BE2C (cell line): ENCODE measurements around the gene AGR3.

Experiments used
- DNase-seq: peaks from one replicate; pipeline ENCODE4 v3.0.0-alpha.2; 2020
- H3K27me3 ChIP-seq: fragments of 250-450 bp; sonication (Bioruptor Pico); 2 replicates; pipeline ENCODE4 v1.5.1; 2020; ENCODE audit warnings: mild to moderate bottlenecking
- H3K36me3 ChIP-seq: fragments of 250-450 bp; sonication (Bioruptor Pico); 2 replicates; pipeline ENCODE4 v1.5.1; 2020; ENCODE audit warnings: mild to moderate bottlenecking
- H3K4me1 ChIP-seq: fragments of 250-450 bp; sonication (Bioruptor Pico); 2 replicates; pipeline ENCODE4 v1.5.1; 2020
- H3K4me3 ChIP-seq: 2 replicates; pipeline ENCODE4 v1.5.1; 2011; ENCODE audit warnings: low read depth, low read length
- H3K9me3 ChIP-seq: fragments of 250-450 bp; sonication (Bioruptor Pico); 2 replicates; pipeline ENCODE4 v1.5.1; 2020
- TF ChIP-seq, protein P1 (sequence below): IDR thresholded peaks from 2 replicates; pipeline ENCODE4 v1.5.1; 2012; ENCODE audit warnings: mild to moderate bottlenecking, low read depth, low read length

The AGR3 gene

GRCh38 chr7:16916105-16916639 lies 34.4 kb upstream of the AGR3 start:
- TF ChIP-seq, protein P1, sequence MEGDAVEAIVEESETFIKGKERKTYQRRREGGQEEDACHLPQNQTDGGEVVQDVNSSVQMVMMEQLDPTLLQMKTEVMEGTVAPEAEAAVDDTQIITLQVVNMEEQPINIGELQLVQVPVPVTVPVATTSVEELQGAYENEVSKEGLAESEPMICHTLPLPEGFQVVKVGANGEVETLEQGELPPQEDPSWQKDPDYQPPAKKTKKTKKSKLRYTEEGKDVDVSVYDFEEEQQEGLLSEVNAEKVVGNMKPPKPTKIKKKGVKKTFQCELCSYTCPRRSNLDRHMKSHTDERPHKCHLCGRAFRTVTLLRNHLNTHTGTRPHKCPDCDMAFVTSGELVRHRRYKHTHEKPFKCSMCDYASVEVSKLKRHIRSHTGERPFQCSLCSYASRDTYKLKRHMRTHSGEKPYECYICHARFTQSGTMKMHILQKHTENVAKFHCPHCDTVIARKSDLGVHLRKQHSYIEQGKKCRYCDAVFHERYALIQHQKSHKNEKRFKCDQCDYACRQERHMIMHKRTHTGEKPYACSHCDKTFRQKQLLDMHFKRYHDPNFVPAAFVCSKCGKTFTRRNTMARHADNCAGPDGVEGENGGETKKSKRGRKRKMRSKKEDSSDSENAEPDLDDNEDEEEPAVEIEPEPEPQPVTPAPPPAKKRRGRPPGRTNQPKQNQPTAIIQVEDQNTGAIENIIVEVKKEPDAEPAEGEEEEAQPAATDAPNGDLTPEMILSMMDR, result no peak
- Histone ChIP-seq H3K9me3 (no peaks in the 10 kb centered on the region; the same call in 1 of the 2 replicates), H3K4me1 (no peaks in the 10 kb centered on the region), H3K27me3 (no peaks in the 10 kb centered on the region), H3K36me3 (no peaks in the 10 kb centered on the region), H3K4me3 (no peak overlapping the region)
- no peak for DNase-seq

DNA sequence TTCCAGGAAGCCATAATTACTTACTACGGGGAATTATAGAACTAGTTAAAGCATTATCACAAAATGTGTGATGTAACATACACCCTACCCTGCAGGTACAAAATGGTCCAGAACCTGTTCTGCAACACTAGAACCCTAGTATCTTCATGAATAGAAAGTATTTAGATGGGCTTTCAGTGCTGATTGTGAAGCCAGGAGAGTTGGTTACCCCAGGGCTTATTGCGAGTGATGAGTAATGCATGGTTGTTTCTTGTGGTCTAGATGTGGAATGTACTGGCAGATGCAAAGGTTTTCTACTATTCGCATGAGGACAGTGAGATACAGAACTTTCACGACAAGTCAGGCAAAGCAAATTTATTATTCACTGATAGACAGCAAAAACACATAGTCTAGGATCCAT lies 33.6 kb upstream of the AGR3 start:
- Histone ChIP-seq H3K36me3 (no peaks in the 10 kb centered on the region), H3K4me3 (no peak overlapping the region), H3K9me3 (no peaks in the 10 kb centered on the region; the same call in 1 of the 2 replicates), H3K4me1 (no peaks in the 10 kb centered on the region), H3K27me3 (no peaks in the 10 kb centered on the region)
- TF ChIP-seq, protein P1, result no peak
- no peak for DNase-seq

- TF ChIP-seq, protein P1, result no peak
- Histone ChIP-seq H3K9me3 (no peaks in the 10 kb centered on the region; the same call in 1 of the 2 replicates), H3K36me3 (no peaks in the 10 kb centered on the region), H3K4me1 (no peaks in the 10 kb centered on the region), H3K4me3 (no peak overlapping the region), H3K27me3 (no peaks in the 10 kb centered on the region)
- no peak for DNase-seq
Observed at GRCh38 chr7:16914771-16915170, 33.0 kb upstream of the AGR3 start.

GRCh38 chr7:16913643-16914042 lies 31.9 kb upstream of the AGR3 start:
- Histone ChIP-seq H3K36me3 (no peaks in the 10 kb centered on the region), H3K27me3 (no peaks in the 10 kb centered on the region; the same call in 1 of the 2 replicates), H3K4me3 (no peak overlapping the region), H3K9me3 (no peaks in the 10 kb centered on the region; the same call in 1 of the 2 replicates), H3K4me1 (no peaks in the 10 kb centered on the region)
- no peak for DNase-seq
- TF ChIP-seq, protein P1, result no peak

- Histone ChIP-seq H3K4me3 (no peak overlapping the region), H3K9me3 (no peaks in the 10 kb centered on the region; the same call in 1 of the 2 replicates), H3K27me3 (no peaks in the 10 kb centered on the region; the same call in 1 of the 2 replicates), H3K36me3 (no peaks in the 10 kb centered on the region), H3K4me1 (no peaks in the 10 kb centered on the region)
- no peak for DNase-seq
- TF ChIP-seq, protein P1, result no peak
Observed at GRCh38 chr7:16912540-16912939, 30.8 kb upstream of the AGR3 start.

DNA sequence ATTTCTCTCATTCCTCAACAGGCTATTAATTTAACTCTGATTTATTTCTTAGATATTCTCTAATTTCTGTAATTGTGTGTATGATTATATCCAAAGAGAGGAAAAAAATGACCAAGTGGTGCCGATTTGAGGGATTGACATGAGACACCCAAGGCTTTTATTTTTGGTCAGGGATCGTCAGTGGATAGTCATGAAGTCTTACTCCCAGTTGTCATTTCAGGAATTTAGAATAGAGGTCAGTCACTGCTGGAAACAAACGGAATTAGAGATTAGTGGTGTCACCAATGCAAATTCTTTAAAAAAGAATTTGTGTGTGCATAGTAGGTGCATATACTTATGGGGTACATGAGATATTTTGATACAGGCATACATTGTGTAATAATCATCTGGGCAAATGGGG lies 26.8 kb upstream of the AGR3 start:
- no peaks in the 10 kb centered on the region for H3K9me3 ChIP-seq
- no peak for DNase-seq
- TF ChIP-seq, protein P1, result no peak
- H3K36me3 ChIP-seq, result no peaks in the 10 kb centered on the region
- H3K4me1 ChIP-seq, result no peaks in the 10 kb centered on the region
- no peak overlapping the region for H3K4me3 ChIP-seq
- H3K27me3 ChIP-seq, result no peaks in the 10 kb centered on the region; the same call in none of the 2 replicates
